ENCODE data around the gene SMIM31. TPM values are rescaled to one million over a fixed set of nuclear protein-coding genes. Genes with fewer than 3 reads are reported as not detected.
A peak's percentile ranks its signal among the peaks of the same experiment; 100 is the strongest.

Gene SMIM31
- not detected in 2 replicates for total RNA-seq
- long read RNA-seq: 0 reads

- no peaks in the 10 kb centered on the region for H3K4me1 Mint-ChIP-seq (ENCODE audit: low read depth)
- H3K4me3 Mint-ChIP-seq (ENCODE audit: low read depth): no peak within 1 kb of the TSS
- no peaks in the 10 kb centered on the region for H3K36me3 Mint-ChIP-seq (ENCODE audit: insufficient read depth)
- no peaks in the 10 kb centered on the region for H3K27me3 Mint-ChIP-seq
- H3K9me3 Mint-ChIP-seq (ENCODE audit: low read depth): peaks cover 14% of the 10 kb centered on the region
- no peak within 1 kb of the TSS for H3K27ac Mint-ChIP-seq
- DNase-seq (ENCODE audit: low spot score, unreplicated experiment): no peak
- no peak for TF ChIP-seq CTCF (IDR thresholded peaks at IDR 0.05; ENCODE audit: unreplicated experiment)
These were observed at the start of gene SMIM31 for GRCh38 chr4:164753873-164754488. Gene SMIM31 (plus strand): TSS chr4:164754131. CDS start chr4:164770444, 16,313 bp downstream.

GRCh38 chr4:164706675-164707074, 47.3 kb upstream of the SMIM31 start:
- H3K27me3 Mint-ChIP-seq: no peaks in the 10 kb centered on the region
- H3K9me3 Mint-ChIP-seq (ENCODE audit: low read depth): no peaks in the 10 kb centered on the region
- no peaks in the 10 kb centered on the region for H3K4me1 Mint-ChIP-seq (ENCODE audit: low read depth)
- no peaks in the 10 kb centered on the region for H3K36me3 Mint-ChIP-seq (ENCODE audit: insufficient read depth)
- TF ChIP-seq CTCF (IDR thresholded peaks at IDR 0.05; ENCODE audit: unreplicated experiment): no peak
- no peak for DNase-seq (ENCODE audit: low spot score, unreplicated experiment)
- H3K4me3 Mint-ChIP-seq (ENCODE audit: low read depth): no peak overlapping the region
- H3K27ac Mint-ChIP-seq: no peak overlapping the region

GRCh38 chr4:164716901-164717300, 37.0 kb upstream of the SMIM31 start:
- TF ChIP-seq CTCF (IDR thresholded peaks at IDR 0.05; ENCODE audit: unreplicated experiment): peak; percentile 24
- H3K4me3 Mint-ChIP-seq (ENCODE audit: low read depth): no peak overlapping the region
- no peak for DNase-seq (ENCODE audit: low spot score, unreplicated experiment)
- H3K36me3 Mint-ChIP-seq (ENCODE audit: insufficient read depth): no peaks in the 10 kb centered on the region
- no peaks in the 10 kb centered on the region for H3K4me1 Mint-ChIP-seq (ENCODE audit: low read depth)
- no peak overlapping the region for H3K27ac Mint-ChIP-seq
- no peaks in the 10 kb centered on the region for H3K27me3 Mint-ChIP-seq
- no peaks in the 10 kb centered on the region for H3K9me3 Mint-ChIP-seq (ENCODE audit: low read depth)

- TF ChIP-seq CTCF (IDR thresholded peaks at IDR 0.05; ENCODE audit: unreplicated experiment): no peak
- no peaks in the 10 kb centered on the region for H3K36me3 Mint-ChIP-seq (ENCODE audit: insufficient read depth)
- H3K4me1 Mint-ChIP-seq (ENCODE audit: low read depth): no peaks in the 10 kb centered on the region
- DNase-seq (ENCODE audit: low spot score, unreplicated experiment): no peak
- no peaks in the 10 kb centered on the region for H3K9me3 Mint-ChIP-seq (ENCODE audit: low read depth)
- no peak overlapping the region for H3K4me3 Mint-ChIP-seq (ENCODE audit: low read depth)
- no peaks in the 10 kb centered on the region for H3K27me3 Mint-ChIP-seq
- no peak overlapping the region for H3K27ac Mint-ChIP-seq
These were observed 35.1 kb upstream of the SMIM31 start for GRCh38 chr4:164718827-164719226.

- no peak overlapping the region for H3K4me3 Mint-ChIP-seq (ENCODE audit: low read depth)
- H3K27ac Mint-ChIP-seq: no peak overlapping the region
- DNase-seq (ENCODE audit: low spot score, unreplicated experiment): no peak
- H3K9me3 Mint-ChIP-seq (ENCODE audit: low read depth): no peaks in the 10 kb centered on the region
- H3K36me3 Mint-ChIP-seq (ENCODE audit: insufficient read depth): no peaks in the 10 kb centered on the region
- no peaks in the 10 kb centered on the region for H3K27me3 Mint-ChIP-seq
- TF ChIP-seq CTCF (IDR thresholded peaks at IDR 0.05; ENCODE audit: unreplicated experiment): no peak
- H3K4me1 Mint-ChIP-seq (ENCODE audit: low read depth): no peaks in the 10 kb centered on the region
These were observed 28.9 kb upstream of the SMIM31 start for GRCh38 chr4:164725066-164725465.
